GM23338 (cell line): ENCODE measurements around the gene SMU1. TPM values are rescaled to one million over a fixed set of nuclear protein-coding genes. Genes with fewer than 3 reads are reported as not detected.

Source experiments
- ATAC-seq: fragments of 200-7000 bp; cut with Tn5 transposase; 3 replicates; pipeline ENCODE4 v1.9.1; 2020
- DNase-seq: peaks from one replicate; pipeline ENCODE4 v3.0.0-alpha.2; 2015; ENCODE audit warnings: low spot score
- H2AFZ ChIP-seq: fragments of 200-600 bp; sonication (generic); 2 replicates; pipeline ENCODE4 v1.8.0; 2016; ENCODE audit warnings: antibody characterized with exemption, mild to moderate bottlenecking, moderate library complexity
- H3F3A ChIP-seq: fragments of 200-600 bp; sonication (generic); replicated peaks from 2 replicates; pipeline ENCODE4 v1.8.0; 2017; ENCODE audit warnings: antibody characterized with exemption, mixed run types, low read depth
- H3K27ac ChIP-seq: fragments of 200-600 bp; sonication (generic); 2 replicates; pipeline ENCODE4 v1.6.1; 2016; ENCODE audit warnings: low read depth
- H3K27me3 ChIP-seq: fragments of 200-600 bp; sonication (generic); 2 replicates; pipeline ENCODE4 v1.8.0; 2016; ENCODE audit warnings: mild to moderate bottlenecking, mixed run types, moderate library complexity; ENCODE audit not compliant: insufficient read depth
- H3K36me3 ChIP-seq: fragments of 200-600 bp; sonication (generic); 2 replicates; pipeline ENCODE4 v1.8.0; 2016; ENCODE audit warnings: mild to moderate bottlenecking; ENCODE audit not compliant: insufficient read depth
- H3K4me1 ChIP-seq: fragments of 200-600 bp; sonication (generic); 2 replicates; pipeline ENCODE4 v1.8.0; 2016; ENCODE audit warnings: mild to moderate bottlenecking, moderate library complexity; ENCODE audit not compliant: insufficient read depth
- H3K4me2 ChIP-seq: fragments of 200-600 bp; sonication (generic); 2 replicates; pipeline ENCODE4 v1.7.1; 2017; ENCODE audit warnings: mixed run types
- H3K4me3 ChIP-seq: fragments of 200-600 bp; sonication (generic); 2 replicates; pipeline ENCODE4 v1.6.1; 2016; ENCODE audit warnings: mixed run types
- H3K79me2 ChIP-seq: fragments of 200-600 bp; sonication (generic); replicated peaks from 2 replicates; pipeline ENCODE4 v1.8.0; 2017; ENCODE audit warnings: mild to moderate bottlenecking; ENCODE audit not compliant: insufficient read depth
- H3K9me2 ChIP-seq: fragments of 200-600 bp; sonication (generic); 2 replicates; pipeline ENCODE4 v1.8.0; 2017; ENCODE audit not compliant: insufficient read depth
- H4K20me1 ChIP-seq: fragments of 200-600 bp; sonication (generic); replicated peaks from 2 replicates; pipeline ENCODE4 v1.8.0; 2017; ENCODE audit warnings: mild to moderate bottlenecking; ENCODE audit not compliant: insufficient read depth
- H3K27ac Mint-ChIP-seq: 2 replicates; pipeline ENCODE4 v1.8.0; 2020; ENCODE audit warnings: inconsistent platforms, mild to moderate bottlenecking, moderate library complexity, mixed read lengths
- H3K27me3 Mint-ChIP-seq: 3 replicates; pipeline ENCODE4 v1.8.0; 2022; ENCODE audit warnings: low read depth, mild to moderate bottlenecking, moderate library complexity, mixed read lengths, inconsistent platforms; ENCODE audit not compliant: insufficient read depth, poor library complexity
- H3K36me3 Mint-ChIP-seq: 3 replicates; pipeline ENCODE4 v1.8.0; 2021; ENCODE audit warnings: low read depth, mild to moderate bottlenecking, inconsistent platforms, moderate library complexity, mixed read lengths
- H3K4me1 Mint-ChIP-seq: 3 replicates; pipeline ENCODE4 v1.8.0; 2020; ENCODE audit warnings: mild to moderate bottlenecking, inconsistent platforms, mixed read lengths
- H3K4me3 Mint-ChIP-seq: 3 replicates; pipeline ENCODE4 v1.8.0; 2021; ENCODE audit warnings: moderate library complexity, mild to moderate bottlenecking, inconsistent platforms, mixed read lengths
- H3K9me3 Mint-ChIP-seq: 3 replicates; pipeline ENCODE4 v1.8.0; 2020; ENCODE audit warnings: moderate library complexity, mild to moderate bottlenecking, inconsistent platforms, mixed read lengths
- JUNB ChIP-seq: IDR thresholded peaks from one replicate; pipeline ENCODE4 v1.6.1; 2016; ENCODE audit warnings: antibody characterized with exemption; ENCODE audit not compliant: unreplicated experiment
- POLR2AphosphoS5 ChIP-seq: IDR thresholded peaks from 2 replicates; pipeline ENCODE4 v1.6.1; 2016; ENCODE audit warnings: antibody characterized with exemption, low read depth
- ZNF114 ChIP-seq: fragments of 250-450 bp; sonication (Bioruptor Pico); IDR thresholded peaks from 2 replicates; pipeline ENCODE4 v1.5.0; 2020; ENCODE audit warnings: mild to moderate bottlenecking, moderate library complexity
- ZNF462 ChIP-seq: fragments of 250-450 bp; sonication (Bioruptor Pico); IDR thresholded peaks from 2 replicates; pipeline ENCODE4 v1.5.0; 2020; ENCODE audit warnings: mild to moderate bottlenecking, moderate library complexity
- polyA plus RNA-seq: library from polyadenylated mRNA; unstranded; fragments of >200 nt; fragmentation: Nextera tagmentation; extraction: Ambion mirVana; gene quantifications from 2 replicates; pipeline ENCODE4 v1.2.1, GENCODE V29; 2016
- total RNA-seq: library from RNA; depleted of rRNA; stranded (reverse); fragments of >200 nt; shearing (Covaris generic); gene quantifications from 2 replicates; pipeline ENCODE4 v1.2.3, GENCODE V29; 2014

The SMU1 gene
- total and polyA plus RNA-seq, 2 experiments from 2014 or later = 14.3 to 23.8 TPM

- TF ChIP-seq ZNF462 (CRISPR knock-in tag) (no peak), ZNF114 (CRISPR knock-in tag) (no peak)
These were observed 33.5 kb upstream of the SMU1 start (continued) for GRCh38 chr9:33109850-33110595.

- H3K9me2 ChIP-seq = no peaks in the 10 kb centered on the region
- Mint-ChIP-seq H3K9me3 (no peaks in the 10 kb centered on the region), H3K36me3 (peaks cover 2% of the 10 kb centered on the region; the same call in 1 of the 3 replicates), H3K27me3 (peaks cover 6% of the 10 kb centered on the region), H3K4me3 (no peak overlapping the region), H3K27ac (no peak overlapping the region), H3K4me1 (peaks cover 38% of the 10 kb centered on the region)
- ATAC-seq (no peak), DNase-seq (no peak)
- H3K79me2 ChIP-seq = no peaks in the 10 kb centered on the region
- no peaks in the 10 kb centered on the region; the same call in 1 of the 2 replicates for H3F3A ChIP-seq
- peak overlapping the region; percentile 10; the same call in 1 of the 2 replicates for H3K27ac ChIP-seq
- H2AFZ ChIP-seq = no peak overlapping the region
- no peak overlapping the region for H3K4me3 ChIP-seq
- H4K20me1 ChIP-seq = no peaks in the 10 kb centered on the region; the same call in 1 of the 2 replicates
- H3K4me2 ChIP-seq = no peak overlapping the region
- H3K36me3 ChIP-seq = no peaks in the 10 kb centered on the region
- H3K27me3 ChIP-seq = no peaks in the 10 kb centered on the region
- peaks cover 15% of the 10 kb centered on the region; the same call in 1 of the 2 replicates for H3K4me1 ChIP-seq
- TF ChIP-seq JUNB (no peak), ZNF114 (CRISPR knock-in tag) (no peak), POLR2AphosphoS5 (no peak), ZNF462 (CRISPR knock-in tag) (no peak)
These were observed 32.6 kb upstream of the SMU1 start for GRCh38 chr9:33109097-33109496.
